GF-D8 (cell line): Measurements from ENCODE around the gene PPP1R27.

Source experiments
- DNase-seq: peaks from one replicate; lab custom pipeline; 2025; lab: John Stamatoyannopoulos, UW

PPP1R27 gene, protein sequence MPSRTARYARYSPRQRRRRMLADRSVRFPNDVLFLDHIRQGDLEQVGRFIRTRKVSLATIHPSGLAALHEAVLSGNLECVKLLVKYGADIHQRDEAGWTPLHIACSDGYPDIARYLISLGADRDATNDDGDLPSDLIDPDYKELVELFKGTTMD

DNA sequence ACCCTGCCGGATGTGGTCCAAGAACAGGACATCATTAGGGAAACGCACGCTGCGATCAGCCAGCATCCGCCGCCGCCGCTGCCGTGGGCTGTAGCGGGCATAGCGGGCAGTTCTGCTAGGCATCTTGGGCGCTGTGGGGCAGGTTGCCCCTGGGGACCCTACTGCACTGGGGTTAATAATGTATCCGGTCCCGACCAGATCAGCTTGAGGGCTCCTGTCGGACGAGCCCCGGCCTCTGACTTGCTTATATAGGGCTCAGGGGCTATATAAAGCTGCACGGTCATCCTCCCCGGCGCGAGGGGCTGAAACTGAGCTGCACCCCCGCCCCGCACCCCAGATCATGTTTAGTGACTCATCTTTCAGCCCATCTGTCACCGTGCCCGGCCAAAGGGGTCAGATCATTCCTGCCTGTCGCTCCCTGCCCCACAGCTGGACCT is at the start of gene PPP1R27:
Gene PPP1R27, minus strand, starts transcription at position 220 of the 437 bp plus-strand sequence. Its CDS starts 97 bp downstream, at position 123.
- DNase-seq: no peak

DNA sequence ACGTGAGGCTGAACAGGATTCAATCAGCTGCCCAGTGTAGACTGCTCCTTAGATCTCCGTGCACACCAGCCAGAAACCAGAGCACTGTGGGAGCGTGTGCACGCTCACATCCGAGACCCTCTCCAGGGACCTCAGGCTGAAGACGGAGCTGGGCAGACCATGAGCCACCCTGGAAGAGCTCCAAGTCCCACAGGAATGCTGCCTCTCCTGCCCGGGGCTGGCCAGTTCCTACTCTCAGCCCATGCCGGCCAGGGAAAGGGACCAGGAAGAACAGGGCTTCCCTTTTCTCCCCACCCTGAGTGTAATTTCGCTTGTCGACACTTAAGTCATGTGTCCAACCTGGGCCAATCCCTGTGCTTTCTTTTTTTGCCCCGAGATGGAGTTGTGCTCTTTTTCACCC is 49.7 kb upstream of the PPP1R27 start:
- DNase-seq: no peak

DNA sequence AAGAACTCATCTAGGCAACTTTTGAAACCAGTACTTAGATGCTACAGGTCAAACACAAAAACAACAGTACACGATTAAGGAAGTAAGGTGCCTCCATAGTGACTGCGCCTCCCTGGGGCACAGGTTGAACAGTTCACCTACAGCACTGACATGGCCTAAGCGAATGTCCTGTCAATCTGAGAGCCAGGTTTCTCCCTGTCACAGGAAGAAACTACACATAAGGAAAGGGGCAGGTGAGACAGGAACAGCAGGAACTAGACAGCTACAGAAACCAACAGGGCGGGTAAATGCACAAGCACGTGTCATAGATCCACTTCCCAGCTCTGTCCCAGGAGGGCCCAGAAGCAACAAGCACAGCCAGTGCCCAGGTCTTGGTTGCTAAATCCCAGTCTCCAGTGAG is 44.3 kb upstream of the PPP1R27 start:
- no peak for DNase-seq

DNA sequence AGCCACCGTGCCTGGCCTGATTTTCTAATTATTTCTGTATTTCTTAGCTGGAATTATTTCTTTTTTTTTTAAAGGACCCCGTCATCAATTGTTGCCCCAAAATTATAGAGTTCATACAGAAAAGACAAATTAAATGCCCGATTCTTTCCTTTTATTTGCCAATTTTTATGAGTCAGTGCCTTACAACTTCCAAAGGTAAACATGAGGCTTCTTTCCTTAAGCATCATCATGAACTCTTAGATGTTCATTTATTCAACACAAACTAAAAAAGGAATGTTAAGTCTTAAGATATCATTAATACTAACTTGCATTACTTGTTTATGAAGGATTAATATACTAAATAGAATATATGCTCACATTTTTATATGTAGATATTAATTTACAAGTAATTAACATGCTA is 43.4 kb upstream of the PPP1R27 start:
- DNase-seq: no peak

DNA sequence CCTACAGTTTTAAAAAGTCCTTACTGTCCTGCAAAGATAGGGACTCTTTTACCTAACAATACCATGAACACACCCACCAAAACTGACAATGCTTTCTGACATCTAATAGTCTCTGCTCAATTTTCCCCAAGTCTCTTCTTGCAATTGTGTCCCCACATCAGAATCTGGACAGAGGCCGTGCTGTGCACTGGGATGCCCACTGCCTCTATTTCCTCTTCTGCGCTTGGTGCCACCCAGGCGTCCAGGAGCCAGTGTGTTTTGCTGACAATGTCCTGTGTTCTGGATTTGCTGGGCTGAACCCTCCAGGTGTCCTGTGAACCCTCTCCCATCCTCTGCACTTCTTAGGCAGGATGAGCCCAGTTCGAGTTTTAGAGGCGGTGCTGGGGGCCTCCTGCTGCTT is 42.7 kb upstream of the PPP1R27 start:
- no peak for DNase-seq

DNA sequence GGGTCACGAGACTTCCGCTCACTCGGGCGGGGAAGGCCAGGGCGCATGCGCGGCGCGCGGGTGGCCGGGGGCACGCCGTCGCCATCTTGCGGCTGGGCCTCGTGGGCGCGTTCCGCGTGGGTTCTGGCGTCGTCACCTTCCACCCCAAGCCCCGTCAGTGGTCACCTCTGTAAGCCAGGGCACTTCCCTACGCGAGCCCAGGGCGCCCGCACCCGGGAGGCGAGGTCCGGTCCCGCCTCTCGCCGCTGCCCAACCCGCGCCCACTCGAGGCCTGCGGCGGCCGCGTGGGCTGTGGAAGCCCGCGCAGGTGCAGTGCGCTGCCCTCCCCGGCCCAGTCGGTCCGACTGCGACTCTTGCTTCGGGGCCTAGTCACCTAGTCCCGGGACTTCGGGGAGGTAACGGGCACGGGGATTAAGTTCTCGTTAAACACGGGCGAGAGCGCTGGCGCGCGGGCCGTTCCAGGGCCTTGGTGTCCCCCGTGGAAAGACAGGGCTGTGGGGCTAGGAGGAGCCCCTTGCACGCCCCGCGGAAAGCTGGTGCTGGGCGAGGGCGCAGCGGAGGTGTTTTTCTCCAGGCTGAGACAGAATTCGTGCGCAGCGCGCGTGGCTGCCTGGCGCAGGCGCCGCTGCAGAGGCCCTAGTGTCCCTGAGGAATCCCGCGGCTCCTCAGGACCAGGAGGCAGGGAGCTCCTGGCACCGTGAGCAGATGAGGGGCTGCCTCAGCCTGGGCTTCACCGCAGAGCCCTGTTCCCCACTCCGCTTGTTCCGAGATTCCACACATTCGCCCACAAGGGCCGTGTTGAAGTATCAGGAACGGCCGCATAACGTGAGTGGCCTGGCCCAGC is 36.8 kb upstream of the PPP1R27 start:
- peak; percentile 48 for DNase-seq

DNA sequence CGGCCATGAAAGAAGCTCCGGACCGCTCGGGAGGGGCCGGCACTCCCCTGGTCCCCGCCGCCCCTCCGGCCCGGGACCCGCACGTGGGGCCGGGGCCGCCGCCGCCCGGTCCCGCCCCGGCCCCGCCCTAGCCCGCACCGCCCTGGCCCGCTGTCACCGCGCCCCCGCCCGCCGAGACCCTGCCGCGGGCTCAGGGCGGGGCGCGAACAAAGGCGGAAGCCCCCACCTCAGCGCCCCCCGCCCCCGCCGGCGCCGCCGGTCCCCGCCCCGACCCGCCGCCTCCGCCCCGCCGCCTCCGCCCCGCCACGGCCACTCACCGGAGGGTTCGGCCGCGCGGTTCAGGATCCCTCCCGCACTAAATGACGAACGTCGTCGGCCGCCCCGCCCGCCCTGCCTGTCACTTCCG is 36.1 kb upstream of the PPP1R27 start, which contains the start of gene ARHGDIA:
Gene ARHGDIA, minus strand, starts transcription at position 357 of the 406 bp plus-strand sequence. CDS start 1,407 bp downstream, outside the sequence.
- no peak for DNase-seq

DNA sequence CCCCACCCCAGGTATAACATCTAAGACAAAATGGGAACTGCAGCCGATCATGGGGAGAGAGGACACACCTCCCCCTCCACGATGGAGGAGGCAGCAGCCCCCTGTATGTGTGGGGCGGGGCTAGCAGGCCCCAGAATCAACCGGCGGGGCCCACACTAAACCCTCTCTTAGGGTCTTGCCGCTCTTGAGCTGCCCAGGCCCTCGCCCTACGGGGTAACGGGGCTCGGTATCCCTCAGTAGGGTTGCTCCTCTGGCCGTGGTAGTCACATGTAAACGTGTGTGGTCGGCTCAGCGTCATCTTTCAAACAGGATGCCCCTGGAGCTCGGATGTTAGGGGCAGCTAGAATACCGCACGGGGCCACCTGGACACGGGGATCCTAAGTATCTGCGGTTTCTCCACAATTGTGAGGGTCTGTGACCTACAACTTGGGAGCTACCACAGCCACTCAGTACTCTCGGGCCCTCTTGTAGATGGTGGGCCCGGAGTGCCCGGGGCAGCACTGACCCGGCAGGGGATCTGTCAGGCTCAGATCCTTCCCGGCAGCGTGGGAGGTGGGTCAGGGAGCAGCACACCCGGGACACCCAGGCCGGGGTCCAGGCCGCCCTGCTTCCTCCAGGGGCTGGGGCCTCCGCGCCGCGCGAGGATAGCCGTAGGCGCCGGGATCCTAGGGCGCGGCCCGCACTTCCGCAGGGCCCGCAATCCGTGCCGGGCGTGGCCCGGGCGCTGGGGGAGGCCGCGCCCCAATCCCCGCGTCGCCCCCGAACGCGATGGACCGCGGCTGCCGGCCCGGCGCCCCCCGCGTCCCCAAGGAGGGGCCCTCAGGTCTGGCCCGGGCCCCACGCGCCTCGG is 35.5 kb upstream of the PPP1R27 start:
- no peak for DNase-seq

DNA sequence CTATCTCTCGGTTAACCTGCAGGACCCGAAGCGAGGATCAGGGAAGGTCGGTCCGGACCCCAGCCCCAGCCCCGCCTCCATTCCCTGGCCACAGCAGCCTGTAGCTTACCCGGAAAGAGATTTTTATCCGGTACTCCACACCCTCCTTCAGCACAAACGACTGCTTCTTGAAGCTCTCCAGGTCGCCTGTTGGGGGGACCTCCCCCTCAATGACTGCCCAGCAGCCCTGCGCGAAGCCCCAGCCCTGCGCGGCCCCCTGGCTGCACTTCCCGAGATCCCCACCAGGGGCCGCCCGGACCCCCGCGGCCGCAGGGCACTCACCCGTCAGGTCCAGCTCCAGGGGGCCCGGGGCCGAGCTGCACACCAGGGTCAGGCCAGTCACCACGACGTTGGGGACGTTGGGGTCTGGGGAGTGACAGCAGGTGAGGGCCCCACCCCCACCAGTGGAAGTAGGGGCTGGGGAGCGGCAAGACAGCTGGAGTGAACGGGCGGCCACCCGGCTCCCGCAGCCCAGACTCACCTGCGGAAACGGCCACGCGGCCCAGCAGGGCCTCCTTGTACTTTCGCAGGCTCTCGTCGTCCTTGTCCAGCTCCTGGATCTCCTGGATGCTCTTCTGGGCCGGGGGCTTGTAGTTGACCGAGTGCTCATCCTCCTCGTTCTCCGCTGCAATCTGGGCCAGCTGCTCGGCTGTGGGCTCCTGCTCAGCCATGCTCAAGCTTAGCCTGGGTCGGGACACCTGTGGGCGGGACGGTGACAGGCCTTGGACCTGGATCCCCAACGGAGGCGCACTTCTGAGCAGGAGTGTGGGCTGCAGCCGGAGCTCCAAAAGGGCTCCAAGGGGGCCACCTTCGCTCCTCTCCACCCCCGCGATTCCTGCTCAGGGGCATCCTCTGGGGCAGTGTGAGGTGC is 34.6 kb upstream of the PPP1R27 start:
- no peak for DNase-seq

DNA sequence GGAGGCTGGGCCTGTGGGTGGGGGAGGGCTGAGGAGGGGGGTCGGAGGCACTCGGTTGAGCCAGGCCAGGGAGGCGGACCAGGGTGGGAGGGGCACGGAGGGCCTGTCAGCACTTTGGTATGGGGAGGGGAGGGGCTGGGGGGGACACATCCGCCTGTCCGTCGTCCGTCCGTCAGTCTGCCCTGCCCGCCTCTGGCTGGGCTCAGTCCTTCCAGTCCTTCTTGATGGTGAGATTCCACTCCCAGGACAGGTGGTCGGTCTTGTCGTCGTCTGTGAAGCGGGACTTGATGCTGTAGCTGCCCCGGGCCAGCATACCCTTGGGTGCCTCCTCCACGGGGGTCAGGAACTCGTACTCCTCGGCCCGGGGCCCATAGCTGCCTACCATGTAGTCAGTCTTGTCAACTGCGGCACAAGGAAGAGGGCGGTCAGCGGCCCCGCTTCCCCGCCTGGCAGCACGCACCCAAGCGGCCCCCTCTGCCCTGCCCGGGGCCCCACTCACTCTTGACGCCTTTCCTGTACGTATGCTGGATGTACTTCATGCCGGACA is 33.9 kb upstream of the PPP1R27 start:
- no peak for DNase-seq

DNA sequence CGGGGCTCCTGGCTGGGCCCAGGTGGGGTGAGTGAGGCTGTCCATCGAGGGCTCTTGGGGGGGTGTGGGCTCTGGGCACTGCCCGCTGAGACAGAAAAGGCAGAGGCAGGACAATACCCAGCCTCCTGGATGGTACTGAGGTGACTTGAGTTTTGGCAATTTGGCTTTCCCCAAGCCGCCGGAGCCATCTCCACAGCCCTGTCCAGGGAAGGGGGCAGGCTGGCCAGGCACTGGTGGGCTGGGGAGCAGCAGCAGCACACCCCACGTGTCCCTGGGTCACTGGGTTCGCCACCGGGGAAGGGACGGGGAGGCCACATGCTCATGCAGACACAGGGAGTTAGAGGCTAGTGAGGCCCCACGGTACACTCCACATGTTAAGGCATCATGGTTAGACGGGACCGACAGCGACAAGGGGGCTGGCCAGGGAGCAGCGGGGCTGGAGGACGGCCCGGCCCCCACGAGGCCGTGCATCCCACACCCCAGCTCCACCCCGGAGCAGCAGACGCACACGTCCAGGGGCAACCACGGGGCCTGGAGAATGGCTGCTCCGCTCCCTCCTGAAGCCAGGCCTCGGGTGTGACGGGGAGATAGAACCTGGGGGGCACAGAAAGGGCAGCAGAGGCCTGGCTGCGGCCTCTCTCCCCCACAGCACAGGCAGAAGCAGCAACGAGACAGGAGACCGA is 33.3 kb upstream of the PPP1R27 start:
- DNase-seq: no peak

DNA sequence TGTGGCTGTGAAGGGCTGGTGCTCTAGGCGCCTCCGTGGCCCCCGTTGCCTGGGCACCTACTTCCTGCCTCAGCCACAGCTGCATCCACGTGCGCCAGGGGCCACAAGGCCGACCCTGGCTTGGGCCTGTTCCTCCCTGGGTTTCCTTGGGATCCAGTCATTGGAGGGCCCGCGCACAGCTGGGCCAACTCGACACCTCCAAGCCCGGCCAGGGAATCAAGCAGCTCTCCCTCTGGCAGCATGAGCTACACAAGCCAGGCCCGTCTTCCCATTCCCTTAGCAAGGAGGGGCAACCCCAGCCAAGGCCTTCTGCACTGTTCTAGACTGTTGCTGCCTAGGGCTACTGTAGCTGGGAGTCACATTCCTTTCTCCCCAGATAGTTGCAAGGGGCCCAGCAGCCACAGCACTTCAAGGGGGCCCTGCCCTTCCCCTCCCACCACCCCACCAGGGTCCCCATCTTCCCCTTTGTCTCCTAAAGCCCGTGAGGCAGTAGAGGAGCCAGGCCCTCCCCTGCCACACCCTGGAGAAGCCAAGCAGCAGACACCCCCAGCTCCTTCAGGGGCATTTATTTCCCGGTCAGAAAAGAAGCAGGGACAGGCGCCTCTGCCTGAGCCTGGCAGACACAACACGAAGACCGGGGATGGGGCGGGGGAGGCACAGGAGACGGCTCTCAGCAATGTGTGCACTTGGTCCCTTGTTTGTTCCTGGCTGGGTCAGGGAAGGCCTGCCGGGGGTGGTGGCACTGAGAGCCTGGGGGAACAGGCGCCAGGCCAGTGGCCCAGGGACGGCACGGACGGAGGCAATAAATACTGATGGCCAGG is 32.5 kb upstream of the PPP1R27 start:
- peak; percentile 61 for DNase-seq

DNA sequence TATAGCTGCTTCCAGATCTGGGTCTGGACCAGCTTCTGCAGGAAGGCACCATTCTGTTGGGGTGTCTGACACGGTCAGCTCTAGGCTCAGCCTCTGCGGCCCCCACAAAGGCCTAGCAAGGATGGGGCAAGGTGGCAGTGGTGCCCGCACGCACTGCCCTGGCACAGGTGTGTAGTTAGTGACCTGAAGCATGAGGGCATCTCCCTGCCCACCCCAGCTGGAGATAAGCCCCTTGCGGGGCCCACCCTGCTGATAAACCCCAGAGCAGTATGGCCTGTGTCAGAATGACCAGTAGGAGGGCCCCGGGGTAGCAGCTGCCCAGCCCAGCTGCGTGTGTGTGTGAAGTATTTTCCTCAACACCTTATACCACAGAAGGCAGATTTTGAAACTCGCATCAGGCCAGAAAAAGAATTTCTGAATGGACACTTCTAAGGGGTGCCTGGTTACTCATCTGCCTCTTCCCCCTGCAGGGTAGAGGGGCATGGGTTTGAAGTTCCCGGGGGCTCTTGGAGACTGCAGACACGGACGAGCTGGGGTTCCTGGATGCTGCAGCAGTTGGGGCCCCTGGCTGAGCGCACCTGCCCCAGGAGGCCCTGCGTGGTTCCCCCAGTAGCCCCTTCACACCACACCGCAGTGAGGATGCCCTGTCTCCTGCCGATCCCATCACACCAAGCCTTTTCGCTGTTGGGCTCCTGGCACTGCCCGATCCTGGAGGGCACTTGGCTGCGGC is 31.8 kb upstream of the PPP1R27 start:
- no peak for DNase-seq

DNA sequence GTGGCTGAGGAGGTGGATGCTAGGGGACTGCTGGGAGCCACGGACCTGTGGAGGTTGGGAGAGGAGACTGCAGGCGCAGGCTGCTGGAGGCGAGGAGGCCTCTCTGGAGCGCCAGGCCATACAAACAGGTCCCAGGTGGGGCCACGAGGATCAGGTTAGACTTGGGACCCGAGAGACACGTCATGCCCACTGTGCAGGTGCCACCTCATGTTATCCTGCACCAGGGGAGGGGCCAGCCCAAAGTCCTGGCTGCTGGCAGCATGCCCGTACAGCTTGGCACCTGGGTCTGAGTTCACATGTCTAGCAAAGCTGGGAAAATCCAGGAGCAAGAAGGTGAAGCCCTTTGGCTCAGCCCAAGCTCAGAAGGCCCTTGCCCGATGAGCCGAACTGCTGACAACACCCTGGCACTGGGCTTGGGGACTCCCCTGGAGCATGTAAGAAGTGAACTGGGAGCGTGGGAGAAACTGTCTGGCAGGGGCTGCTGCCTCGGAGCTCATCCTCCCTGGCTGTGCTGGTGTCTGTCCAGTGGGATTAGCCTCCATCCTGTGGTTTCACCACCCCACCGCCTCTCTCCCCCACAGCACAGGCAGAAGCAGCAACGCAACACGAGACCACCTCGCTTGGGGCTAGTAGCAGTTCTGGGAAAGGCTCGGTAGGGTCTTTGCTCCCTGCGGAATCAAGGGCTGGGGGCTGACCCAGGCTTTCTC is 31.0 kb upstream of the PPP1R27 start:
- no peak for DNase-seq

DNA sequence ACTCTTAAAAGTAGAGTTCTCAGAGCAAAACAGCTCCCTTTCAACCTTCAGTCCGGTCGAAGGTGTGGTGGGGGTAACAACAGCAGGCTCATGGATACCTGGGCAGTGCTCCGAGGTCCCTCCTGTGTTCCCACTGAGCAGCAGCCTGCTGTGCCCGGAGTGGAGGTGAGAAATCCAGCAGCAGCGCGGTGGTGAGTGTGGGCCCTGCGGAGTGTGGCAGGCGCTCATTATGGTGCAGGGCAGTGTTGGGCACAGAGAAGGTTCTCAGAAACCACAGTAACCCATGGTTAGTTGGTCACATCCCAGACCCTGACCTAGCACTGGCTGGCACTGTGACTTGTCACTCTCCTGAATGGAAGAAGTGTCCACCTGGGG is 30.5 kb upstream of the PPP1R27 start:
- no peak for DNase-seq

DNA sequence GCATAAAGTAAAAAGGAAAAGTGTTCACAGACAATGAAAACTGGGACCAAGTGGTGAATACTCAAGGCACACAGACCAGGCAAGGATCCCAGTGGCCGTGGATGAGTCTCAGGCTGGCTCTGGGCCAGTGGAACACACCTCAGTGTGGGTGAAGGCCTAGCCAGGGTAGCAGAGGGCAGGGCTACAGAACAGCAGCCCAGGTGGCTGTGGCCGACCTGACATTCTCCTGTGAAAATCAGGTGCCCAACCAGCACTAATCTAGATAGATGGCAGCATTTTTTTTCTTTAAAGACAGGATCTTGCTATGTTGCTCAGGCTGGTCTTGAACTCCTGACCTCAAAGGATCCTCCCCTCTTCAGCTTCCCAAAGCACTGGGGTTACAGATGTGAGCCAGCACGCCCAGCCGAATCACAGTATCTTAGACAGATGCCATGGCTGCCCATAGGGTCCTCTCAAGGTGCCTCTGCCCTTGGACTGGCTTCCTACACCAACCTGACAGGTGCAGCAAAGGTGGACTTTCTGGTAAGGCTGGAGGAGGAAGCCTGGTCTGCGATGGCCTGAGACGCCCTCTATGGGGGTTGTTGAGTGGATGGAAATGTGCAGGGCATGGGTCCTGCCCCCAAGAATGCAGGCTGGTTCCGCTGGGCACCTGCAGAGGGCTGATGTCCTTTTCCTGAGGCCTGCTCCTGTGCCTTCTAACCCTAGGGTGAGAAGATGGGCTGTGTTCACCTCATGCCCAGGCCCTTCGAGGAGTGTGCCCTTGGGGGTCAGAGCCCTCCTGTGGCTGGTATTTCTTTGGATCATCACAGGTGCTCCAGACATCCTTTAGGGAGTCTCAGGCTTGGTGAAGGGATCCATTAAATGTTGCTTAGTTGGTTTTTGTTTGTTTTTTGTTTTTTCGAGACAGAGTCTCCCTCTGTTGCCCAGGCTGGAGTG is 29.3 kb upstream of the PPP1R27 start:
- DNase-seq: no peak

DNA sequence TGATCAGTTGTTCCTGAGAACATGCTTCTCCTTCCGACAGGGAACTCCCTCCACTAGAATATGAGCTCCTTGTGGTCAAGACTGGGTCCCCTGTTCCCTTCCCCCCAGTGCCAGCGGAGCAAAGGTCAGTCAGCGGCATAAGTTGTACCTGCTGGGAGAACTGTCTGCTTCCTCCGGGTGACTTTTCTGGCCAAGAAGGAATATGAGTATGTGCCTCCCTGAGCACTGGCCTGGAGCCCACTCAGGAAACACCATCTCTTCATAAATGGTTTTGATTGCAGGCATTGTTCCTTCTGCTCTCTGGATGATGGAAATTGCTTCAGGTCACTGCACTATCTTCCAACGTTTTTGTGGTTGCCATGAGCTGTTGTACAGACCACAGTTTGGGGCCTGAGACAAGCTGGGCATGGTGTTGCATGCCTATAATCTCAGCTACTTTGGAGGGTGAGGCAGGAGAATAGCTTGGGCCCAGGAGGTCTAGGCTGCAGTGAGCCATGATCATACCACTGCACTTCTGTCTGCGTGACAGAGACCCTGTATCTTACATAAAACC is 28.3 kb upstream of the PPP1R27 start:
- peak; percentile 94 for DNase-seq
